D721Med (cell line): ENCODE results near the gene CHCHD6.

Source experiments
- DNase-seq: peaks from one replicate; pipeline ENCODE4 v3.0.0; 2011; ENCODE audit warnings: low spot score; ENCODE audit not compliant: insufficient read length
- FAIRE-seq: peaks from 2 replicates; lab custom pipeline; 2011; peaks lifted over from hg19 to GRCh38; lab: Jason Lieb, UNC
- CTCF ChIP-seq: IDR thresholded peaks from 2 replicates; pipeline ENCODE4 v1.5.1; 2012; ENCODE audit warnings: mild to moderate bottlenecking, control low read depth; ENCODE audit not compliant: insufficient read depth; ENCODE audit errors: missing control alignments

The CHCHD6 gene

GRCh38 chr3:126939733-126940132, 235.7 kb downstream of the CHCHD6 start:
- DNase-seq (no peak), FAIRE-seq (no peak)
- no peak for TF ChIP-seq CTCF

GRCh38 chr3:126941721-126942270, 237.8 kb downstream of the CHCHD6 start:
- TF ChIP-seq CTCF = no peak
- FAIRE-seq (no peak), DNase-seq (no peak)

GRCh38 chr3:126944089-126944965, 240.3 kb downstream of the CHCHD6 start:
- no peak for TF ChIP-seq CTCF
- DNase-seq (no peak), FAIRE-seq (no peak)

GRCh38 chr3:126945171-126945721, 241.2 kb downstream of the CHCHD6 start:
- no peak for TF ChIP-seq CTCF
- FAIRE-seq = no peak
- no peak for DNase-seq

- no peak for TF ChIP-seq CTCF
- DNase-seq (no peak), FAIRE-seq (no peak)
These were observed 241.9 kb downstream of the CHCHD6 start for GRCh38 chr3:126945891-126946290.

- DNase-seq (no peak), FAIRE-seq (no peak)
- TF ChIP-seq CTCF = no peak
These were observed 242.4 kb downstream of the CHCHD6 start for GRCh38 chr3:126946405-126946804.
